Fibroblast of villous mesenchyme (primary cell): ENCODE results near the gene ATP2B2. TPM values are rescaled to one million over a fixed set of nuclear protein-coding genes. Genes with fewer than 3 reads are reported as not detected.

ENCODE experiments used
- DNase-seq: peaks from one replicate; pipeline ENCODE4 v3.0.0-alpha.2; 2010; ENCODE audit warnings: low read depth
- H3K4me3 ChIP-seq: 2 replicates; pipeline ENCODE4 v1.5.1; 2011; ENCODE audit warnings: low read depth, mild to moderate bottlenecking, low read length
- total RNA-seq: library from RNA; depleted of rRNA; stranded (reverse); fragments of >200 nt; gene quantifications from 2 replicates; pipeline ENCODE4 v1.2.3, GENCODE V29; 2012
- TF ChIP-seq, protein P1 (sequence below): IDR thresholded peaks from 2 replicates; pipeline ENCODE4 v1.5.1; 2012; ENCODE audit warnings: low read depth, mild to moderate bottlenecking, low read length; ENCODE audit not compliant: insufficient read depth

Gene ATP2B2
- total RNA-seq, 1 donor: not detected

DNA sequence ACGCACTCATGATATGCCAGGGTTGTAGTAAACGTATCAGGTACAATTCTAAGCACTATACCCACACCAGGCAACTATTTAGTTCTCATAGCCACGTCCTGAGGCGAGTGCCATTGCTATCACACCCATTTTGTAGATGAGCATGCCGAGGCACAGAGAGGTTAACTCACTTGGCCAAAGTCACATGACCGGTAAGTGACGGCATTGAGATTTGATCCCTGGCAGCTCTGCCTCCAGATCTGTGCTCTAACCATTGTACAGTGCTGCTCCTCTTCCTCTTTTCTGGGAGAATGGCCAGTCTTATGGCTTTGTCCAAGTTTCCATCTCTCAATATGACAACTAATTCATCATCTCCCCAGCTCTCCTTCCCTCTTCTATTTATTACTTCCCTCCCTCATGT is 18.9 kb upstream of the ATP2B2 start:
- TF ChIP-seq, protein P1, sequence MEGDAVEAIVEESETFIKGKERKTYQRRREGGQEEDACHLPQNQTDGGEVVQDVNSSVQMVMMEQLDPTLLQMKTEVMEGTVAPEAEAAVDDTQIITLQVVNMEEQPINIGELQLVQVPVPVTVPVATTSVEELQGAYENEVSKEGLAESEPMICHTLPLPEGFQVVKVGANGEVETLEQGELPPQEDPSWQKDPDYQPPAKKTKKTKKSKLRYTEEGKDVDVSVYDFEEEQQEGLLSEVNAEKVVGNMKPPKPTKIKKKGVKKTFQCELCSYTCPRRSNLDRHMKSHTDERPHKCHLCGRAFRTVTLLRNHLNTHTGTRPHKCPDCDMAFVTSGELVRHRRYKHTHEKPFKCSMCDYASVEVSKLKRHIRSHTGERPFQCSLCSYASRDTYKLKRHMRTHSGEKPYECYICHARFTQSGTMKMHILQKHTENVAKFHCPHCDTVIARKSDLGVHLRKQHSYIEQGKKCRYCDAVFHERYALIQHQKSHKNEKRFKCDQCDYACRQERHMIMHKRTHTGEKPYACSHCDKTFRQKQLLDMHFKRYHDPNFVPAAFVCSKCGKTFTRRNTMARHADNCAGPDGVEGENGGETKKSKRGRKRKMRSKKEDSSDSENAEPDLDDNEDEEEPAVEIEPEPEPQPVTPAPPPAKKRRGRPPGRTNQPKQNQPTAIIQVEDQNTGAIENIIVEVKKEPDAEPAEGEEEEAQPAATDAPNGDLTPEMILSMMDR: no peak
- no peak for DNase-seq
- H3K4me3 ChIP-seq: no peak overlapping the region

DNA sequence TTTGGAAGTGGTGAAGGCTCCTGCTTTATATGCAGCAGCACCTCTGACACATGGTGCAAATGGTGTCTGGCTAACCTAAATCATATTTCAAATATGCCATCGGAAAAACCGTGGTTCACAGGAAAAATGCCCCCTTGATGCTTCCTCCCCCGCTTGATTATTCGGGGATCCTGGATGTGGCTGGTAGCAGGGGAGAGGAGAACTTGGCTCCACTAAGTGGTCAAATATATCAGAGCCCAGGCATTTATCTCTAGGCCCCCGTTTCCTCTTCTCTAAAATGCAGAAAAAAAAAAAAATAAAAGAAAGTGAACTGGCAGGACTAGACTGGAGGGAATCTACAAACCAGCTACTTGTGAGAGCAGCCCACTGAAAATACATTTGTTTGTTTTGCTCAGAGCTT is 18.2 kb upstream of the ATP2B2 start:
- TF ChIP-seq, protein P1: no peak
- no peak for DNase-seq
- no peak overlapping the region for H3K4me3 ChIP-seq

DNA sequence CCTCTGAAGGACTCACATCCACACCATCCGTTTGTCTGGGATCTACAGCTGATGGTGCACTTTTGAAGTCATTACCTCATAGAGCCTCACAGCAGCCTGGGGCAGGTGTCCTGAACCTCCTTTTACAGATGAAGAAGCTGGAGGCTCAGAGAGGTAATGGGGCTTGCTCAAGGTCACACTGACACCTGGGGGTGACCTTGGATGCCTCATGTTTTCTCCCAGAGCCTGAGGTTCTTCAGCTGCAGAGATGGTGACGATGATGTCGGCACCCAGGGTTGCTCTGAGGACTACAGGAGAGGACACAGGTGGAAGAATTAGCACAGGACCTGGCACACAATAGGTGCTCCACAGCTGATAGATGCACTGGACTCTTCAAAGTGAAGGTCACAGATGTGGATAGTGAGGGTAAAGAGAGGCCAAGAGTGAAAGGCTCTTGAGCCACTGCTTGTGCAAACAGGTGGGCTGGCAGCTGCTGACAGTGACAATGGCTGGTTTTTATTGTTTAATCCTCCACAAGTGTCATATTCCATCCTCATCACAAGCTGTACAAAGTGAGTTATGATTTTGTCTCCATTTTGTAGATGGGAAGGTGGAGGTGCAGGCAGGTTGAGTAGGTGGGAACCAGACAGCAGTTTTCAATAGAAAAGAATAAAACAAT is 17.4 kb upstream of the ATP2B2 start:
- DNase-seq: no peak
- TF ChIP-seq, protein P1: no peak
- H3K4me3 ChIP-seq: no peak overlapping the region

DNA sequence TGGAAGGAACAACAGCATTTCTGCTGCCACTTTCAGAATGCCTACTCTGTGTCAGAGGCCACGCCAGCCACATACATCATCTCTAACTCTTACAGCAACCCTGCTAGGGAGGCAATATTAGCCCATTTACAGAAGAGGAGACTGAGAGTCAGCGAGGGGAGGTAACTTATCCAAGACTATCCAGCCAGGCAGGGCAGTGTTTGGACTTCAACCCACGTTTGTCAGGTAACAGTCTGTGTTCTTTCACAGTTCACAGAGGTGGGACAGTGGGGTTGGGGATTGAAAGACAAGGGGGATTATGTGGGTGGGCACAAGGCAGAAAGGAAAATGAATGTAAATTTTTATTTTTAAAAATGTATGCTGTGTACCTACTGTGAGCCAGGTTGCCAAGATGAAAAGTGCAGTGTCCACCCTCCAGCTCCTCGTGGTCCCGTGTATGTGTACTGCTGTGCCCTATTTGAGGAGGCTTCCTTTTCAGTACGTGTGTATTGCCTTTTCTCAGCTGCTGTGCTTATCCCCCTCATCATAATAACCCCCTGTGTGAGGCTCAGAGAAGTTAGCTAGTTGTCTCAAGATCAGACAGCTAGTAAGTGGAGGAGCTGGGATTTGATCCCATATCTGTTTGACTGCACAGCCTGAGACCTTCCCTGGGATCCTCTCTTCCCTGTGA is 16.5 kb upstream of the ATP2B2 start:
- DNase-seq: no peak
- TF ChIP-seq, protein P1: no peak
- H3K4me3 ChIP-seq: no peak overlapping the region

DNA sequence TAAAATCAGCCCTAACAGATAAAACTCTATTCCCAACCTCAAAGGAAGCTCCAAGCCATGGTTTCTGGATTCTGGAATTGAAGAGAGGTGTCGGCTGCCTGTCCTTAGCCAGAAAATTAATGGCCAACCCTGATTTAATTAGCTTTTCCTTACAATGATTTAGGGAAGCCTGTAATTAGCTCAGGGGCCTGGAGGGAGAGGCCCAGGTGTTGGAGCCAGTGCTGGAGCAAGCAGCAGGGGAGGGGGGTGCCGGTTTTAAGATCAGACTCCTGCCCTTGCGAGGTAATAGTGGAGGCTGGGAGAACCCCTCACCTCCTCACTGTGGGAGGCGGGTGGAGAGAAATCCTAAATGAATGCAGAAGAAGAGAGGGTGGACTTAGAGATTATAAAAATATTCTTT is 14.7 kb upstream of the ATP2B2 start:
- no peak for DNase-seq
- TF ChIP-seq, protein P1: no peak
- H3K4me3 ChIP-seq: no peak overlapping the region

DNA sequence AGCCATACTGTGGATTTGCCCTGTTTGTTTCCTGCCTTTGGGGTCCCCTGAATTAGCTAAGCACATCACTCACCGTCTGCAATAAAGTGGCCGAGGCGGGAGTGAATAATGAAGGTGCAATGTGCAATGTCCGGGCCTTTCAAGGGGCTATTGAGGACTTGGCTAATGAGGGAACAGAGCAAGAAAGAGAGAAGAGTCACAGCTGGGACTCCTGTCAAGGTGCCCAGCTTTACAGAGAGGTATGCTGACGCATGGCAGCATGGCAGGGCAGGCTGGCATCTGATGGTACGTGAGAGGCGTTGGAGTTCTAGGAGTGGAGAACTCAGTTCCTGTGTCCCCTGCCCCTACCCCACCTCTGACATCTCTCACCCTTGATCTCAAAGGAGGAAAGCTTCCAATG is 13.8 kb upstream of the ATP2B2 start:
- no peak overlapping the region for H3K4me3 ChIP-seq
- TF ChIP-seq, protein P1: no peak
- no peak for DNase-seq
